ENCODE data around the gene PCNT.

- no peak for TF ChIP-seq CTCF (IDR thresholded peaks at IDR 0.05; ENCODE audit: low read depth, low read length)
- TF ChIP-seq EZH2phosphoT487 (IDR thresholded peaks at IDR 0.05; ENCODE audit: low read depth) = no peak
Measured at GRCh38 chr21:46428987-46429710, 105.2 kb downstream of the PCNT start.

Measured in OCI-LY3 (cell line).